ENCODE data around the gene NPW.
A peak's percentile ranks its signal among the peaks of the same experiment; 100 is the strongest.
"Not testable (repeated sequence)": the region's sequence is repeated elsewhere in the genome, so short reads cannot be mapped to it uniquely, and the experiment has no call there.

Gene NPW

GRCh38 chr16:2002406-2003230 is 17.0 kb upstream of the NPW start:
- no peak for DNase-seq (ENCODE audit: low read depth)

GRCh38 chr16:2003231-2003826 is 16.3 kb upstream of the NPW start:
- no peak for DNase-seq (ENCODE audit: low read depth)

DNA sequence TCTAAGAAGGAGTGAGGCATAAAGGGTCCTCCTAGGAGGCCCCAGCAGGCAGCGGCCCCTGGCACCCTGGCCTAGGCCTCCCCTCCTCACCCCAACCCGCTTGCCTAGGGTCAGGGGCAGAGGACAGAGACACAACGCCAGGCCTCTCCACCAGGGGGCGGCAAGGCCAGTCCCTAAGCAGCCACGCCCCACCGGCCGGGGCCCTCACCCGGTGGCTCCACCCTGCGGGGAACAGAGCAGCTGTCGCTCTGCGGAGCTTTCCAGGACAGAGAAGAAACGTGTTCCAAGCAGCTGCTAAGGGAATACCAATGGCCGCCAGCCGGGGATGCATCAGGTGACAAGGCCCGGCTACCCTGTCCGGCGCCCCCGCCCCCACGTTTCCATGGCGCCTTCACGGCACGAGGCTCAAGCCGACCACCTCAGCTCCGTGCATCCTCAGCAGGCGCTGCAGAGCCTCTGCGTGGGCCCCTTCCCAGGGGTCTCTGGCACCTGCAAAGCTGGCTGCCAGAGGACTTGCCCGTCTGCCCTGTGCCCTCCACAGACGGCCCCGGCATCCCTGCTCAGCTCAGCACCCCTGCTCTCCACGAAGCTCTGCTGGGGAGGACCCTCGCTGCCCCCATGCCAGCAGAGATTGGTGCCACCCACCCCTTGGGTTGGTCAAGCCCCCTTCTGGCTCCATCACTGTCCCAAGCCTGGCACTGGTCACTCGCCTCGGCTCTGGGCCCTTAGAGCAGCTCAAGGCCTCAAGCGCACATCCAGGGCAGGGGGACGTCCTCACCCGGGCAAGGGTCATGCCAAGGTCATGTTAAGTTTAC is 15.6 kb upstream of the NPW start:
- no peak for DNase-seq (ENCODE audit: low read depth)

GRCh38 chr16:2004795-2005517 is 14.6 kb upstream of the NPW start:
- no peak for DNase-seq (ENCODE audit: low read depth)

GRCh38 chr16:2005646-2006045 is 13.9 kb upstream of the NPW start:
- DNase-seq (ENCODE audit: low read depth), result no peak

DNA sequence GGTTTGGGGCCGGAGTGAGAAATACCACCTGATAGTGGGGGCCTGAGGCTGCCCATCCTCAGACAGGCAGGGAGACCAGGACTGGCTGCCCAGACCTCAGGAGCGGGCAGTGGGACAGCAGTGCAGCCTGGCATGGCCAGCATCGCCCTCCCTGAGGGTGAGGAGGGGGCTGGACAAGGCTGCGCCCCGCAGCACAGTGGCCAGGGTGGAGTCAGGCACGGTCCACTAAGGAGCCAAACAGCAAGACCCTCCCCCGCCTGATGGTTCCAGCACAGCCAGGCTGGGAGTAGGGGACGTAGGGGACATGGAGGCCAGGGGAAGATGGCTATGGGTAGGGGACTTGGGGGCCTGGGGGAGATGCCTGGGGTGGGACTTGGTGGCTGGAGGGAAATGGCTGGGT is 13.3 kb upstream of the NPW start:
- DNase-seq (ENCODE audit: low read depth), result no peak

DNA sequence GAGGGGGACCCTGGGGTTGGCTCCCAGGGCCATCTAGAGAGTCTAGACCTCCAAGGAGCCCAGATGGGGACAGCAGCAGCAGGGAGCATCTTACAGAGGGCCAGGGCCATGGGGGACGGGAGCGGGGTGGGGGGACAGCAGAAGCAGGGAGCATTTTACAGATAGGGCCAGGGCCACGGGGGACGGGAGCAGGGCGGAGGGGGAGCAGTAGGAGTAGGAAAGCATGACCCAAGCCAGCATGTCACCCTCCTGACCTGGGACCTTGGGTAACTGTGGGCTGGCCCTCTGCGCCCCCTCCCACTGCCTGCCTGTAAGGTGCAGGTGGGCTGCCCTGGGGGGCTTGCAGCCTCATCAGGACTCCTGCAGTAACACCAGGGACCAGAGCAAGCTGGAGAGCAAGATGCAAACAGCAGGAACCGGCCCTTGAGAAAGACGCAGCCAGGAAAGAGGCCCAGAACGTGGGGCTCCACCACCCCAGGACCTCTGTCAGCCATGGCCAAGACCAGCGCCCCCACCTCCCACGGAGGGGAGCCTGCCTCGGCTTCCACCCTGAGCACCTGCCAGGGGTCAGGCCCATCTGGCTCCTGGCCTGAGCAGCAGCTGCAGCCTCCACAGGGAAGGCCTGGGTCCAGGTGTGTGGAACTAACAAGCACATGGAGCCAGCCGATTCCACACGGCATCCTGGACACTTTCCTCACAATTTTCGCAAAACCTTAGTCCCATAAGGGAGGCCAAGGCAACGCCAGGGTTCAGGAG is 12.3 kb upstream of the NPW start:
- DNase-seq (ENCODE audit: low read depth), result no peak

DNA sequence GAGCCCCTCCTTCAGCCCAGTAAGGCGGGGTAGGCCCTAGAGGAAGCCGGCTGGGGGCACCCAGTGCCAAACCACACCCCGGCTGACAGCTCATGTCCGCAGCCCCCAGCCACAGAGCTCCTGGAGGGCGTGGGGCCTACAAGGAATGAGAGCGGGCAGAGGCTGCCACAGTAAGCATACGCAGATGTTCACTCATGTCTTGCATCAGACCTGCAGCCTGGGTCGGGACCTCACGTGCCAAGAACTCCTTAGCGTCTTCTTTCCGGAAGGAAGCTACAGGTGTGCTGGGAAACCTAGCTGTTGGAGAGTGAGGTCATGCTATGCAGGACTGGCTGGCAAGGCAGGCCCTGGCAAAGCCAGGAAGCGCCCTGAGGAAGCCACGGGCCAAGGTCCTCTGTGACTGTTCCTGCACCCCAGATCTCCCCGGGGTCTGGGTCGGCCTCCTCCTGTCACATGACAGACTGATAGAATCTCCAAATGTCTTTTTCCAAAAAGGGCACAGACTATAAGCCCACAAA is 11.5 kb upstream of the NPW start:
- DNase-seq (ENCODE audit: low read depth), result no peak

DNA sequence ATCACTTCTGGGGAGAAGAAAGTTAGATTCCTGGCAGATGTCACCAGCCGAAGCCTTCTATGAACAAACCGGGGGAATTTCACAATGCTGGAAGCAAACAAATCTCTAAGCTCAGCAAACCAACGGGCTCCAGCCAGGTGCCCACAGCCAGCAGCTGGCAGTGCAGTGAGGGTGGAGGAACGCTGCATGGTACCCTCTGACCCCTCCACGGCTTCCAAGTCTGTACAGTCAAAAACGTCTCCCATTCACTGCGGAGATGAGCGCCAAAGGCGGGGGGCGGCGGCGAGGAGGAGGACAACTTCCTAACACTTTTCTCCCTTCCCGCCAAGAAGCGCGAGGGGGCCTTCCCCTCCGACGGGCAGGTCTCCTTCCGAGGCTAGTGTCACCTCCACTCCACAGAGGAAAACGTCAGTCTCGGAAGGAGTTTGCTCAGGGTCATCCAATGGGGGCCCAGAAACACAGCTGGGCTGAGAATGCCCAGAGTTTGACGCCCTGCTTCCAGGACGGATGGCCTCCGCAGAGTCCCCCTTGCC is 10.9 kb upstream of the NPW start:
- DNase-seq (ENCODE audit: low read depth), result no peak

GRCh38 chr16:2009164-2009711 is 10.3 kb upstream of the NPW start:
- DNase-seq (ENCODE audit: low read depth), result no peak

DNA sequence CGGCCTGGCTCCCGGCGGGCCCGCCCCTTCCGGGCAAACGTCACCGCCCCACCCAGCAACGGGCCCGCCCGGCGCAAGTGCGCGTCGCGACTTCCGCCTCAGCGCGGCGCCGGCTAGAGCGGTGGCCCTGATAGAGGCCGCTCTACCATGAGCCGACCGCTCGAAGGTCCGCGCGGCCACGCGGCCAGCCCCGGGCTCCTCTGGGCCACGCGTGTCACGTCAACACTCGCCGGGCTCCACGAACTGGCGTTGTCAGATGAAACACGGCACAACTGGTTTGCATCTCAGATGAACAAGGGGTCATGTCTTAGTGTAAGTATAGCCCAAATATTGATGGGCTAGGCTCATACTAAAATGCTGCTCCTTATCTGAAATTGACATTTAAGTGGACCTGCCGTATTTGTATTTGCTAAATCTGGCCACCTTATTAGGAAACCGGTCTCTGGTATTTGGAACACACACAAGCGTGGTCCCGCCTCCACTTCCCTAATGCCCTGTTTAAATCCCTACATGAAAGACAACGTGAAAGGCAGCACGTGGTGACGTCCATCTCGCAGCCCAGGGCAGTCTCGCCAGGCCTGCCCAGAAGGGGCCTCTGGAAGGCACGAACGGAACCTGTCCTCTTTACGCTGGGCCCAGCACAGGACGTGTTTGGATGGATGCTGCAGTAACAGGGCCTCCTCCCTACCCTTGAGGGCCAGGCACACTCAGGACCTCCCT is 9.6 kb upstream of the NPW start, which contains the start of gene ZNF598:
Gene ZNF598 (minus strand): TSS at position 31 of the 720 bp plus-strand sequence.
- DNase-seq (ENCODE audit: low read depth), result peak; percentile 47

DNA sequence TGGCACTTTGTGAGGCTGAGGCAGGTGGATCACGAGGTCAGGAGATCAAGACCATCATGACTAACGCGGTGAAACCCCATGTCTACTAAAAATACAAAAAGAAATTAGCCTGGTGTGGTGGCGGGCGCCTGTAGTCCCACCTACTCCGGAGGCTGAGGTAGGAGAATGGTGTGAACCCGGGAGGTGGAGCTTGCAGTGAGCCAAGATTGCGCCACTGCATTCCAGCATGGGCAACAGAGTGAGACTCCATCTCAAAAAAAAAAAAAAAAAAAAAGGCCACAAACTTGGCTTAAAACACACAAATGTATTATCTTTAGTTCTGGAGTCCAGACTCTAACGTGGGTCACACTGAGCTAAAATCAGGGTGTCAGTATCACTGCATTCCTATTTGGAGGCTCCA is 7.9 kb upstream of the NPW start:
- not testable (repeated sequence) for DNase-seq (ENCODE audit: low read depth)

DNA sequence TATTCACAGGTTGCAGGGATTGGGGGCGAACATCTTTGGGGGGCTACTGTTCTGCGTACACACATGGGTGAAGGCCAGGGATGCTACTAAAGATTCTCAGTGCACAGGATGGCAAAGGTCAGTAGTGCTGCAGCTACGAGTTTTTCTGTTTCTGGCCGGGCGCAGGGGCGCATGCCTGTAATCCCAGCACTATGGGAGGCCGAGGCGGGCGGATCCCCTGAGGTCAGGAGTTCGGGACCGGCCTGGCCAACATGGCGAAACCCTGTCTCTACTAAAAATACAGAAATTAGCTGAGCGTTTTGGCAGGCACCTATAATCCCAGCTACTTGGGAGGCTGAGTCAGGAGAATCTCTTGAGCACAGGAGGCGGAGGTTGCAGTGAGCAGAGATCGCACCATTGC is 6.1 kb upstream of the NPW start:
- no peak for DNase-seq (ENCODE audit: low read depth)

- DNase-seq (ENCODE audit: low read depth), result no peak
These were observed 4.3 kb upstream of the NPW start for GRCh38 chr16:2015117-2015946.

GRCh38 chr16:2015947-2016208 is 3.7 kb upstream of the NPW start:
- no peak for DNase-seq (ENCODE audit: low read depth)

GRCh38 chr16:2016407-2016922 is 3.1 kb upstream of the NPW start:
- DNase-seq (ENCODE audit: low read depth), result no peak

- DNase-seq (ENCODE audit: low read depth), result no peak
These were observed 591 bp downstream of the NPW start for GRCh38 chr16:2019921-2020831.

DNA sequence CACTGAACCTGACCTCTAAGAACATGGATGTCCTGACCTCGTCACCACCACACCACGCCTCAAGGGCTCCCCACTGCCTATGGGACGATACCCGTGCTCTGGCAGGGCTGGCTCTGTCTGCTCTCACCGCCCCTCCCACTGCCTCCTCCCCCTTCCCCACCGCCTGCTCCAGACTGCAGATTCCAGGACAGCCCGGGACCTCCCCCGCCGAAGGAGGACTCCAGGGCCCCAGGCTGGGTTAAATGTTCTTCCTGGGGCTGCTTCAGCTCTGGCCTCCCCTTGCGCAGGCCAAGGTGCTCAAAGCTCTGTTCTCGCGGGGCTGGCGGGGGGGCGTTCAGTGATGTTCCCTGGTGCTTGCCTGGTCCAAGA is 3.1 kb downstream of the NPW start:
- no peak for DNase-seq (ENCODE audit: low read depth)

Data from HS-27A (cell line).